ENCODE results near the gene GALNS. TPM values are rescaled to one million over a fixed set of nuclear protein-coding genes. Genes with fewer than 3 reads are reported as not detected.

GALNS gene
- polyA plus RNA-seq, 4 donors, result 21.3 to 23.4 (median 22.7) TPM

DNA sequence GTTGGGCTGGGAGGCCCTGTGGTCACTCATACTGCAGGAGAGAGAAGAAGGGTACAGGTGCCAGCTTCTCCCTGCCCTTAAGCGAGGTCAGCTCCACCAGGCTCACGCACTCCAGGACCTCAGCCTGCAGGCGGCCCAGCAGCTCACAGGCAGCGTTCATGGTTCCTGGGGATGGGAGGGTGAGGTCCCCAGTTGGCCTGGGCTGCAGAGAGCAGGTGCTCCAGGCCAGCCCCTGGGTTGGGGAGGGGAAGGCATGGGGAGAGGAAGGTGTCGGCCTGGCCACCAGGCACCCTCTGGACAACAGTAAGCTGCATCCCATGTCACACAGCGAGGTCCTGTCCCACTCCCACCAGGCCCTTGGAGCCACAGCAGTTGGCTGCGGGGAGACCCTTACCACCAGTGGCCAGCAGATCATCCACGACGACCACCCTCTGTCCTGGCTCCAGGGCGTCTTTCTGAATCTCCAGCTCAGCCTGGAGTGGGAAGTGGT lies 47.0 kb downstream of the GALNS start:
- no peak for DNase-seq (ENCODE audit: low read depth in 4 of 4, low spot score in 3 of 4)

DNA sequence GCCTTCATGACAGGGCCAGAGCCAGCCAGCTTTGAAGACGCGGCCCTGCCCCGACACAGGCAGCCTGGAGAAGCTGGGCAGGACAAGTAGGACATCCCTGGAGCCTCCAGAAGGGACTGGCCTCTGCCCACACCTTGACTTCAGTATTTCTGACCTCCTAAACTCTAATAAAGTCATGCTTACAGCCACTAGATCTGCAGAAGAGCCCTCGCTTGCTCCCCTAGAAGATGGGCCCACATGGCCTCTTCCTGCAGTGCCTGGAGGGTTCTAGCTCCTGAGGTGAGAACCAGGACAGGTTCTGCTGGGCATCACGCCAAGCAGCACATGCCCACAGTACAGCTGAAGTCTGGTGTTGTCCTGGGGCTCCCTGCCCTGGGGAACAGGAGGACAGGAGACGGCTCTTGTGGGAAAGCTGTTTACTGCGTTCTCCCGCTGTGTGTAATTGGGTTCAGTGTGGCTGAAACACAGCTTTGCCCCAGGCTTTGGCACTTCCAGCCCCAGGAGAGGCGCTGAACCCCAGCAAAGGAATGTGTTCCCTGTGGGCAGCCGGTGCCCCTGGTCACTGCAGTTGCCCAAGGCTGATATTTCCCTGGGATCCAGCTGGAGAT lies 47.6 kb downstream of the GALNS start:
- no peak for DNase-seq (ENCODE audit: low read depth in 4 of 4, low spot score in 3 of 4)

DNA sequence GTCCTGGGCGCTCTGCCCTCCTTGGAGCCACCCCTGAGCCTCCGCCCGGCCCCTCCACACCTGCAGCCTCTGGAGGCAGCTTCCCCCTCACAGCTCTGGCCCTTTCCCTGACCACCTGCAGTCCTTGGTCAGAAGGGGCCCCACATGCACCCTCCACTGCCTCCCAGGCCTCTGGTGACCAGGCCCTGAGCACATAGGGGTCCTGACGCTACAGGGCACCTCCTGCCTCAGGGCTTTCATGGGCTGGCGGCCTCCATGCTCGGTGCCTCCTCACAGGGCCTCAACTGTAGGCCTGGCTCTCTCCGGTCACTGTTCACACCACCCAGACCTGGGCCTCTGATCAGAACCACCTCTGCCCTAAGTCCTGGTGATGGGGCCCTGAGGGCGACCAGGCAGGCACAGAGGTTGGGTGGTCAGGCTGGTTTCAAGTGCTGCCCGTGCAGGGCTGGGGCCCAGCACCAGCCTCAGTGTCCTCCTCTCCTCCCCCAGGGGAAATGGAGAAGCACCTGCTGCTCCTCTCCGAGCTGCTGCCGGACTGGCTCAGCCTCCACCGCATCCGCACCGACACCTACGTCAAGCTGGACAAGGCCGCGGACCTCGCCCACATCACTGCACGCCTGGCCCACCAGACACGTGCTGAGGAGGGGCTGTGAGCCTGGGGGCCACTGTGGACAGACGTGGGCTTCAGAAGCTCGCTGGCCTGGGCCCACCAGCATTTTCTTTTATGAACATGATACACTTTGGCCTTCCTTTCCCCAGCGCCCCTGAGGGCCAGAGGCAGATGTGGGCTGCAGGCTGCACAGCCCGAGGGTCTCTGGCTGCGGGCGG lies 48.9 kb downstream of the GALNS start:
- no peak for DNase-seq (ENCODE audit: low read depth in 4 of 4, low spot score in 3 of 4)

DNA sequence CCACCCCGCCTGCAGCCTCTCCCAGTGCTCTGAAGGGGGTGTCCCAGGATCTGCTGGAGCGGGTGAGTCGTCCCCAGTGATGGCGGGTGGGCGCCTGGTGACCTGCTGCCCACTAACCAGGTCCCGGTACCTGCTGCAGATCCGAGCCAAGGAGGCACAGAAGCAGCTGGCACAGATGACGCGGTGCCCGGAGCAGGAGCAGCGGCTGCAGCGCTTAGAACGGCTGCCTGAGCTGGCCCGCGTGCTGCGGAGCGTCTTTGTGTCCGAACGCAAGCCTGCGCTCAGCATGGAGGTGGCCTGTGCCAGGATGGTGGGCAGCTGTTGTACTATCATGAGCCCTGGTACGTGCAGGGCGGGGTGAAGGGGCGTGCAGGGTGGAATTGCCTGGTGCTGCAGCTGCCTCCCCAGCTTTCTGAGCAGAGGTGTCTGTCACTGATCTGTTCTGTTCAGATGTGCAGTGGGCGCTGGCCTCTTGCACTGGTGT lies 49.6 kb downstream of the GALNS start:
- no peak for DNase-seq (ENCODE audit: low read depth in 4 of 4, low spot score in 3 of 4)

DNA sequence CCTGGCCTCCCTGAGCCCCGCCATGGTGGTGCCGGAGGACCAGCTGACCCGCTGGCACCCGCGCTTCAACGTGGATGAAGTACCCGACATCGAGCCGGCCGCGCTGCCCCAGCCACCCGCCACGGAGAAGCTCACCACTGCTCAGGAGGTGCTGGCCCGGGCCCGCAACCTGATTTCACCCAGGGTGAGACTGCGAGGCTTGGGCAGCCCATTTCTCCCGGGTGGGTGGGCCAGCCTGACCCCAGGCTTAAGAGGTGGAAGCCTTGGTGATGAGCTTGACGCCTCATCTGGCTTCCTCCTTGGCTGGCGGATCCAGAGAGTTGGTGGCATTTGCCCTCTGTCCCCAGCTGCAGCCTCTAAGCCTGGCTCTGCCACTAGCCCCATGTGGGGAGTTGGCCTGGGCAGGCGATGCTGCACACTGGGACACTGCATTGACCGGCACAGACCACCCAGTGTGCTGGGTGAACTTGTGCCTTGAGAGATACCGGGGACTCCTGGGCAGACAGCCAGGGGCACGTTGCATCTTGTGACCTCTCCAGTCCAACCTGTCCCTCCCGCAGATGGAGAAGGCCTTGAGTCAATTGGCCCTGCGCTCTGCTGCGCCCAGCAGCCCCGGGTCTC lies 50.1 kb downstream of the GALNS start:
- no peak for DNase-seq (ENCODE audit: low read depth in 4 of 4, low spot score in 3 of 4)

DNA sequence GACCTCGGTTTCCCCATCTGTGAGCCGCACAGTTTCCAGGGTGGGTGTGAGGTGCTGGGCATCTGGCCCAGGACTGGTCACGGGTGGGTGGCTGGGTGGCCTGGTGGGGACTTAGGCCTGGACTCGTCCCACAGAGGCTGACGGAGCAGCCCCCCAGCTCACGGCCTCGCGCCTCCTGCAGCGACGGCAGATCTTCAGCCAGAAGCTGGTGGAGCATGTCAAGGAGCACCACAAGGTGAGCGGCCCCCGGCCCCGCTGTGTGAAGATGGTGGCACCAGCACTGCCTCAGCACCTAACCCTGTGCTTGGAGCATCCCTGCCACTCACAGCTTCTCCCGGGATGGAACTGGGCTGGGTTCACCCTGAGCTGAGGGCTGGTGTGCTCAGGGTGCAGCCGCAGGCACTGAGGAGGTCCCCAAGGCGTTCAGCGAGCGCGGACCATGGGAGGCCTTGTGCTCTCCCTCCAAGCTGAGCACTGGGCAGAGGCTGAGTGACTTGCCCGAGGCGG lies 50.8 kb downstream of the GALNS start:
- no peak for DNase-seq (ENCODE audit: low read depth in 4 of 4, low spot score in 3 of 4)

DNA sequence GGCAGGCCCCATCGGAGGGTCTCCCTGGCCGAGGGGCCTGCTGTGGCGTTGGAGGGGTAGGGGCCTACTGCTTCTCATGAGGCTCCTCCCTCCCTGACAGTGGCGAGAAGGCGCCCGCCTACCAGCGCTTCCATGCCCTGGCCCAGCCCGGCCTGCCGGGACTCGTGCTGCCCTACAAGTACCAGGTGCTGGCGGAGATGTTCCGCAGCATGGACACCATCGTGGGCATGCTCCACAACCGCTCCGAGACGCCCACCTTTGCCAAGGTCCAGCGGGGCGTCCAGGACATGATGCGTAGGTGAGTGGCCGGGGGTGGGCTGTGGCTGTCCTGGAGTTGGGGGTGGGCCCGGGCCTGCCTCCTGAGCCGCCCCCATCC lies 51.4 kb downstream of the GALNS start:
- DNase-seq (ENCODE audit: low read depth in 4 of 4, low spot score in 3 of 4), result no peak

DNA sequence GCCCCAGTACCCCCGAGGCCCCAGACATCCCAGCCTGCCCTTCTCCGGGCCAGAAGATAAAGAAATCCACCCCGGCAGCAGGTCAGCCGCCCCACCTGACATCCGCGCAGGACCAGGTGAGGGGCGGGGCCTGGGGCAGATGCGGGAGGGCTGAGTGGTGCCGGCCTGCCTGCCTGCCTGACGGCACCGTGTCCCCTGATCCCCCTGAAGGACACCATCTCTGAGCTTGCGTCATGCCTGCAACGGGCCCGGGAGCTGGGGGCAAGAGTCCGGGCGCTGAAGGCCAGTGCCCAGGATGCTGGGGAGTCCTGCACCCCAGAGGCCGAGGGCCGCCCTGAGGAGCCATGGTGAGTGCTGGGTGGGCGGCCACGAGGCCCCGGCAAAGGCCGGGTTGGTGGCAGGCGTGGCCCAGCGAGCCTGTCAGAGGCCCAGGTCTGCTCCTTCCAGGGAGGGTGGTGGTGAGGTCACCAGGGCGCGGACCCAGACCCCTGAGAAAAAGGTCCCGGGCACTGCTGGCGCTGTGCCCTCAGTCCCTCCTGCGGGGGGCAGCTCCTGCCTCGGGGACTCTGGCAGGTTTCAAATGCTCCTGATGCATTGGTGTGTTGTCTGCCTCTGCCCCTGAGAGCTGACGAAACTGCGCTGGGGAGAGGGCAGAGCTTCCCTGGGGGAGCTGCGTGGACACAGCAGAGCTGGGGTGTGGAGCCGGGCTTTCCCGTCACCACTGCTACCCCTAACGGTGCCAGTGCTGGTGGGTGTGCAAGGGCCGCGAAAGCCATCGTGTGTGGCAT lies 52.0 kb downstream of the GALNS start:
- no peak for DNase-seq (ENCODE audit: low read depth in 4 of 4, low spot score in 3 of 4)

DNA sequence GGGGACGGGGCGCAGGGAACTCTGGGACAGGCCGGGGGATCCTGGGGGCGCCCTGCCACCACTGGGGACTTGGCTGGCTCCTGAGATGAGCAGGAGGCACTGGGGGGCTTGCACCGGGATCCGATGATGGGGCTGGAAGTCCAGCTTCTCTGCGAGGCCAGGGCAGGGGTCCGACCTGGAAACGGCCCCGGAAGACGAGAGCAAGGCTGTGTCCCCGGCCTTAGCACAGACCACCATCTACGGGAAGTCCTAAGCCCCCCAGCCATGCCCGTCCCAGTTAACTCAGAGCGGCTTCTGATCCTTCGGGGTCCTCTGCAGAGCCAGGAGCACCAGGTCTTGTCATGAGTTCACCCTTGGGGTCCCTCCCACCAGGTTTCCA lies 52.6 kb downstream of the GALNS start:
- DNase-seq (ENCODE audit: low read depth in 4 of 4, low spot score in 3 of 4), result no peak

DNA sequence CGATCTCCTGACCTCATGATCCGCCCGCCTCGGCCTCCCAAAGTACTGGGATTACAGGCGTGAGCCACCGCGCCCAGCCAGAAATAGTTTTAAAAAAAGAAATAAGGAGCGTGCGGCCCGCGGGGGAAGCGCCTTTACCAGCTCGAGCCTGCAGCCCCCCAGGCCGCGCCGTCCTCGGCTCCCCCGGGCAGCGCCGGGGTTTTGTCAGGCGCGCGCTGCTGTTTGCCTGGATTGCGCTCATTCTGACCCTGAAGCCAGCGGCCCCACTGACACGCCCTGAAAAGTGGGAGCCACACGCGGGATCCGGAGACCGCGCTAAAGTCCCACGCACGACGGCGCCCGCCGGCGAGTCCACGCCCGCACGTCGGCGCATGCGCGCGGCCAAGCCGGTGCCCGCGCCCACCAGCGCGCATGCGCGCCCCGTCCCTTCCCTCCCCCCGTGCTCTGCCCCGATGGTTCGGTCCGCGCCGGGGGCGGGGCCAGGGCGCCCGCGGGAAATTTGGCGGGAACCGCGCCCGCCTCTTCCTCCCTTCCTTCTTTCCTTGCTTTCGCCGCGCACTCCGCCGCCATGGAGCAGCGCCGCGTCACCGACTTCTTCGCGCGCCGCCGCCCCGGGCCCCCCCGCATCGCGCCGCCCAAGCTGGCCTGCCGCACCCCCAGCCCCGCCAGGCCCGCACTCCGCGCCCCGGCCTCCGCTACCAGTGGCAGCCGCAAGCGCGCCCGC lies 53.3 kb downstream of the GALNS start, which contains the start of gene CDT1:
Gene CDT1 (plus strand): TSS at position 526 of the 724 bp plus-strand sequence. CDS start 43 bp downstream, at position 569.
- peak in 3 of 4 donors; percentile 73 to 78 (median 75) for DNase-seq (ENCODE audit: low read depth in 4 of 4, low spot score in 3 of 4)

DNA sequence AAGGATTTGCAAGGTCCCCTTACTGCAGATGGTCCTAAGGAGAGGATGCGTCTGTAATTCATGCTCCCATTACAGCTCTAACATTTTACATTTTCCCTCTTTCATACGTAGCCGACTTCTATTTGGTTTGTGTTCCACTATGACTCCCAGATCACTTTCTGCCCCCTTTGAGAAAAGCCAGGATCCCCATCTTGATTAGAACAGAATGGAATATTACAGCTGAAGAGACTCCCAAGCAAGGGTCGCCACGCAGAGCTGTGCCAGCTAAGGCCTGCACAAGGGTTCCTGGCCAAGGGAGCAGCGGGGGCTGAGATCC lies 56.5 kb downstream of the GALNS start:
- DNase-seq (ENCODE audit: low read depth in 4 of 4, low spot score in 3 of 4), result no peak

DNA sequence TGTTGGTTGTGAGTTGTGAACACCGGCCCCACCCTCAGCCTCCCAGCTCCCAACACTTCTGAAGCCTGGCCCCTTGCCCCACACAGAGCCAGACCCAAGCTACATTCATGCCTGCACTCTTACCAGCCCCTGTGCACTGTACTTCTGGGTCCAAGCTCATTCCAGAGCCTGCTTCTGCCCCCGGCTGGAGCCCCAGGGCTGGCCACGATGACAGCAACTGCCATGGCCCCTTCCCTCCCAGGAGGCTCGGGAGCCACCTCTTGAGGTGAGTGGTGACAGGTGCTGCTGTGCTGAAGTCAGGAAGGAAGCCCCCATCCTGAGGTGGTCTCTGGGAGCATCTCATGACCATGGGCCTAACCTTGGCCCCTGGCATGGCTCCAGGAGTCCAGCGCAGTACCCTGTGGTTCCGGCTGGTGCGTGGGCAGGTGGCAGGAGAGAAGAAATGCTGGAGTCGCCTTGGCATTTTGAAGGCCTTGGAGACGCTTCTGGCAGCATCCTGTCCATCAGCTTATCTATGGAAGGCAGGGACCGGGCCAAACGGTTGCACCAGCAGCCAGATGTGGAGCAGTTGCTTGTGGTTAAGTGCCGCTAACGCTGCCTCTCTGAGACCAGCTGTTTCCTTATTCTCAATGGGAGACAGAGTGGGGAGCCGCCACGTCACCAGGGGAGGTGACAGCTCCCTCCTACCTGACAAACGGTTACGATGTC lies 57.0 kb downstream of the GALNS start:
- DNase-seq (ENCODE audit: low read depth in 4 of 4, low spot score in 3 of 4), result no peak

DNA sequence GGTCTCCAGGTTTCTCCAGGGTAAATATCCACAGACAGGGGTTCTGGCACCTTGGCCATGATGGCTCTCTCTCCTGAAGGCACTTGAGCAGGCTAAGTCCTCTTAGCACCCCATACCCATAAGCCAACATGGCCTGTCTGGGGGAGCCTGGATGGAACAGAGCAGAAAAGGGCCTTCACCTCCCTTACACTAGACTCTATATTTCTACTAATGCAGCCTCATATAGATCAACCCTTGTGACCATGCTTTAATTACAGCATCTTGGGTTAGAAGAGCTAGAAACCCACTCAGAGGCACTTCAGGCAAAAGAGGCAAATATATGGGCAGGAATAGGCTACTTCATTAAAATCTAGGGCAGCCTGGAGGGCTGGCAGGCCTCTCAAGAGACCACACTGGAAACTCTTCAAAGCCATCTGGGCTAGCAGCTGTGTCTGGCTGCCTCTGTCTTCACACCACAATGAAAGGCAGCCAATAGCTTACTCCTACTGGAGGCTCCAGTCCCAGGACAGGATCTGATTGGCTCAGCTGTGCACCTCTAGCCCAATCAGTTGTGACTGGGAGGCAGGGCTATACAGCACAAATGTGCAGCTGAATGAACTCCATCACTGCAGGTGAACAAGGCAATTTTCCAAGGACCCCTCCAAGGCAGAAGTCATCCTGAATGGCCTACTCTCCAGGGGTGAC lies 57.8 kb downstream of the GALNS start:
- no peak for DNase-seq (ENCODE audit: low read depth in 4 of 4, low spot score in 3 of 4)

DNA sequence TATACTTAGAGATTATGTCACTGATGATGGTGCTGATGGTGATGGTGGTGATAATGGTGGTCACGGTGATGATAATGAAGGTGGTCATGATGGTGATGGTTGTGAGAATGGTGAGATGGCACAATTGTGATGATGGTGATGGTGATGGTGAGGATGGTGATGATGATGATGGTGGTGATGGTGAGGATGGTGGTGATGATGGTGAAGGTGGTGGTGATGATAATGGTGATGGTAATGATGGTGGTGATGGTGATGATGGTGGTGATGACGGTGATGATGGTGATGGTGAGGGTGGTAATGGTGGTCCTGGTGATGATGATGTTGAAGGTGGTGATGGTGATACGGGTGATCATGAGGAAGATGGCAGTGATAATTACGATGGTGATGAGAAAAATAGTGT lies 58.7 kb downstream of the GALNS start:
- no peak for DNase-seq (ENCODE audit: low read depth in 4 of 4, low spot score in 3 of 4)

DNA sequence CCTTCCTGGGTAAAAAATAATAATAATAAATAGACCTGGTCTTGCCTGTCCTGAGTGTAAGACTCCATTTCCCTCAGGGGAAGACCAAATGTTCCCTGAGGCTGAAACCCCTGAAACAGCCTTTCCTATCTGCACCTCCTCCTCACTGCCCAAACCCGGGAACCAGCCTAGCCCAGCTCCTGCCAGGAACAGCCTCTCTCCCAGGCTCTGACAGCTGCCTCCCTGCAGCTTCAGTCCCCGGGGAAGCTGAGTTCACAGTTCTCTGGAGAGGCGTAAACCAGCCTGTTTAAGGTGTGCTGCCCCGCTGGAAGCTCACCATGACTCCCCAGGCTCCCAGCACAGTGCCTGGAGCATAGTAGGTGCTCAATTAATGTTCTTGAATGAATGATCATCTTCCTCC lies 60.5 kb downstream of the GALNS start:
- no peak for DNase-seq (ENCODE audit: low read depth in 4 of 4, low spot score in 3 of 4)

DNA sequence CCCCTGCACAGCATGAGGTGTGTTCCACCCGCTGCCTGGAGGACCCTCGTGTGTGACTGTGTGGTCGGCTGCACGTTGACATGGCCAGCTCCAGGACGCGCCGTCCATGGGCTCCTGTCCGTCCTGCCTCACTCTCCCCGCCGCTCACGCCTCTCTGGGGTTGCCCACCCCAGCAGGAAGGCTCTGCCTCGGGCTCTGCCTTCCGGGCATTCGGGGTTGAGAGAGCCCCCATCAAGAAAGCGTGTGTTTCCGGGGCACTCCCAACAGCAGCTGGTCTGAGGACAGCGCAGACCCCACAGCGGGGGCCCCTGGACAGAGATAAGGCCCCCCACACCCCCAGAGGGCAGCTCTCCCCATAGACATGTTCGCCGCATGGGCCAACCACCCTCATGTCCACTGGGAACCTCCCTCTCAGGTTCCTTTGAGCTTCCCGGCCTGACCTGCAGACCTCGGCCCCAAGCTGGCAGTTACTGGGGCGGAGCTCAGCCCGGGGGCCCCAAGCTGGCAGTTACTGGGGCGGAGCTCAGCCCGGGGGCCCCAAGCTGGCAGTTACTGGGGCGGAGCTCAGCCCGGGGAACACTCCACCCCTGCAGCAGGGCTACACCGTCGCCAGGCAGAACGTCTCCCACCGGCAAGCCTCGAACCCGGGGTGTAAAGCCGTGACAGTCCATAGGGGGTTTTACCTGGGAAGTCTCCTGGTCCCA lies 63.3 kb downstream of the GALNS start:
- DNase-seq (ENCODE audit: low read depth in 4 of 4, low spot score in 3 of 4), result no peak

DNA sequence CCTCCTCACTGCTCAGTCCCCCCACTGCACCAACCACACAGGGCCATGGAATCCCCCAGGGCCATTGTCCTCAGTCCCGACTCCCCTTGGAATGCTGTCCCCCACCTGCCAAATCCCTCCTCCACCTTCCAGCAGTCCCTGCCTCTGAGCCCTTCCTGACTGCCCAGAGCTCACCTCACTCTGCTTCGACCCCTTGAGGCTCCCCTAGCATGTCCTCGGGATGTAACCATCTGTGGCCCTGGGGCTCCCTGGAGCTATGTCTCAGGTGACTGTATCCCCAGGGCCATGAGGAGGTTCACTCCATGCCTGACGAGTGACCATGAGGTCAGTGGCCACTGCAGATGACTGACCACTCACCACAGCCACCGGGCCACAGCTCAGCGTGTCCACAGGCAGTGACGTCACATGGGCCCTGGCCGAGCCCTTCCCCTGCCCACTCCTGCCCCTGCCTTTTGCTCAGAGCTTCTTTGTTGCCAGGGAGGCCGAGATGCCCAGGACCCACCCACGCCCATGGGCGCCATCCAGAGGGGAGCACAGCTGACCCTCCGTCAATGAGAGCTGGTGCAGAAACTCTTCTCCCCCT lies 64.0 kb downstream of the GALNS start:
- no peak for DNase-seq (ENCODE audit: low read depth in 4 of 4, low spot score in 3 of 4)

DNA sequence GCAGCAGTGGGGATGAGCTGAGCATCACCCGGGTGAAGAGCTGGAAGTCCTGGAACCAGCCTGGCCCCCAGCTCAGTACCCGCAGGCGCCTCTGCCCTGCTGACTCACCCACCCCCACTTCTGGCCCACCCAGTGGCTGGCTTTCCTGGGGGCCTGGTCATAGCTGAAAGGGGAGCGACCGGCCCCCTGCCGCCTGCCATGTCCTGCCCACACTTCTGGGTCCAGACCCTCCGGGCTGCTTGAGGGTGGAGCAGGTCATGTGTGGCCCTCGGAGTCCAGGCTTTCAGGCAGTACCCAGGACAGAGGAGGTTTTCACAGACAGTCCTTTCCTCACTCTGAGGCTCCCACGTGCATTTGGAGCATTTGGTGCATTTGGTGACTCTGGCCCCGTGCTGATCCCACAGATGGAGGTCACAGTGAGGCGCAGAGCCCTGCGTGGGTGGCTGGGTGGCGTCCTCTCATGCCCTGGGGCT lies 64.6 kb downstream of the GALNS start:
- no peak for DNase-seq (ENCODE audit: low read depth in 4 of 4, low spot score in 3 of 4)
